ENCODE results near the gene HNRNPA0.

HNRNPA0 gene

DNA sequence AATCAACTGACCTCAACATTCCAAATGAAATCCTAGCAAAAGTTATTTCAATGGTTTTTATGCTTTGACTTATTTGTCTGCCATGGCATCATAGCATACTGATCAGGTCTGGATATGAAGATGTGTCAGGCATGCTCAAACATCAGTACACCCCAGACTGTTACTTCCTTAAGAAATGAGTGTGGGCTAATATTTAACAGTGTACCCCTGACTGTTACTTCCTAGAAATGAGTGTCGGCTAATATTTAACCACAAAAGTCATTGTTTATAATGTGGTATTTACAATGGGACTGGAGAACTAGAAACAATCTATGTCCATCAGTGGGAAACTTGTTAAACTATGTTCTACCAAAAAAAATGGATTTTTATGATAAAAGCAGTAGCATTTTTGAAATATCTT is 38.1 kb upstream of the HNRNPA0 start:
- no peak for TF ChIP-seq TCF12 (IDR thresholded peaks at IDR 0.05; ENCODE audit: low read depth)
- TF ChIP-seq, protein P1, sequence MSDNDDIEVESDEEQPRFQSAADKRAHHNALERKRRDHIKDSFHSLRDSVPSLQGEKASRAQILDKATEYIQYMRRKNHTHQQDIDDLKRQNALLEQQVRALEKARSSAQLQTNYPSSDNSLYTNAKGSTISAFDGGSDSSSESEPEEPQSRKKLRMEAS (IDR thresholded peaks at IDR 0.05) = no peak
- TF ChIP-seq CEBPB (IDR thresholded peaks at IDR 0.05) = no peak

DNA sequence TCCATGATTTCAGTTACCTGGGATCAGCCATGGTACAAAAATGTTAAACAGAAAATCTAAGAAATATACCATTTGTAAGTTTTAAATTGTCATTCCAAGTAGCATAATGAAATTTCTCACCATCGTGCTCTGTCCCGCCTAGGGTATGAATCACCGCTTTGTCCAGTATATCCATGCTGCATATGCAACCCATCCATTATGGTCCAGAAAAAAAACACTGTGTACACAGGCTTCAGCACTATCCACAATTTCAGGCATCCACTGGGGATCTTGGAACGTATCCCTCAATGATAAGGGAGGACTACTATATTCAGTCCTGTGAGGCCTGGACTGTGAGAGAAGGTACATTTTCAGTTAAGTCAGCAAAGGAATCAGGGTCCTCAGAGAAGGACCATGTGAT is 37.6 kb upstream of the HNRNPA0 start:
- TF ChIP-seq ZBTB7A (IDR thresholded peaks at IDR 0.05; ENCODE audit: low read depth) (no peak), FOXM1 (IDR thresholded peaks at IDR 0.05; ENCODE audit: borderline replicate concordance, low read depth) (no peak), EGR1 (IDR thresholded peaks at IDR 0.05) (no peak), YY1 (IDR thresholded peaks at IDR 0.05; ENCODE audit: low read depth) (no peak), TAF1 (IDR thresholded peaks at IDR 0.05; ENCODE audit: low read depth) (no peak), EP300 (IDR thresholded peaks at IDR 0.05; ENCODE audit: borderline replicate concordance) (no peak), CREB1 (IDR thresholded peaks at IDR 0.05; ENCODE audit: low read depth) (no peak), NFIC (IDR thresholded peaks at IDR 0.05) (no peak), RAD21 (IDR thresholded peaks at IDR 0.05; ENCODE audit: low read depth) (no peak)
- TF ChIP-seq, protein P2, sequence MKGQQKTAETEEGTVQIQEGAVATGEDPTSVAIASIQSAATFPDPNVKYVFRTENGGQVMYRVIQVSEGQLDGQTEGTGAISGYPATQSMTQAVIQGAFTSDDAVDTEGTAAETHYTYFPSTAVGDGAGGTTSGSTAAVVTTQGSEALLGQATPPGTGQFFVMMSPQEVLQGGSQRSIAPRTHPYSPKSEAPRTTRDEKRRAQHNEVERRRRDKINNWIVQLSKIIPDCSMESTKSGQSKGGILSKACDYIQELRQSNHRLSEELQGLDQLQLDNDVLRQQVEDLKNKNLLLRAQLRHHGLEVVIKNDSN (IDR thresholded peaks at IDR 0.05) = no peak
- TF ChIP-seq, protein P1 (IDR thresholded peaks at IDR 0.05) = no peak
- TF ChIP-seq, protein P3, sequence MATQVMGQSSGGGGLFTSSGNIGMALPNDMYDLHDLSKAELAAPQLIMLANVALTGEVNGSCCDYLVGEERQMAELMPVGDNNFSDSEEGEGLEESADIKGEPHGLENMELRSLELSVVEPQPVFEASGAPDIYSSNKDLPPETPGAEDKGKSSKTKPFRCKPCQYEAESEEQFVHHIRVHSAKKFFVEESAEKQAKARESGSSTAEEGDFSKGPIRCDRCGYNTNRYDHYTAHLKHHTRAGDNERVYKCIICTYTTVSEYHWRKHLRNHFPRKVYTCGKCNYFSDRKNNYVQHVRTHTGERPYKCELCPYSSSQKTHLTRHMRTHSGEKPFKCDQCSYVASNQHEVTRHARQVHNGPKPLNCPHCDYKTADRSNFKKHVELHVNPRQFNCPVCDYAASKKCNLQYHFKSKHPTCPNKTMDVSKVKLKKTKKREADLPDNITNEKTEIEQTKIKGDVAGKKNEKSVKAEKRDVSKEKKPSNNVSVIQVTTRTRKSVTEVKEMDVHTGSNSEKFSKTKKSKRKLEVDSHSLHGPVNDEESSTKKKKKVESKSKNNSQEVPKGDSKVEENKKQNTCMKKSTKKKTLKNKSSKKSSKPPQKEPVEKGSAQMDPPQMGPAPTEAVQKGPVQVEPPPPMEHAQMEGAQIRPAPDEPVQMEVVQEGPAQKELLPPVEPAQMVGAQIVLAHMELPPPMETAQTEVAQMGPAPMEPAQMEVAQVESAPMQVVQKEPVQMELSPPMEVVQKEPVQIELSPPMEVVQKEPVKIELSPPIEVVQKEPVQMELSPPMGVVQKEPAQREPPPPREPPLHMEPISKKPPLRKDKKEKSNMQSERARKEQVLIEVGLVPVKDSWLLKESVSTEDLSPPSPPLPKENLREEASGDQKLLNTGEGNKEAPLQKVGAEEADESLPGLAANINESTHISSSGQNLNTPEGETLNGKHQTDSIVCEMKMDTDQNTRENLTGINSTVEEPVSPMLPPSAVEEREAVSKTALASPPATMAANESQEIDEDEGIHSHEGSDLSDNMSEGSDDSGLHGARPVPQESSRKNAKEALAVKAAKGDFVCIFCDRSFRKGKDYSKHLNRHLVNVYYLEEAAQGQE (IDR thresholded peaks at IDR 0.05; ENCODE audit: low read depth) = no peak

DNA sequence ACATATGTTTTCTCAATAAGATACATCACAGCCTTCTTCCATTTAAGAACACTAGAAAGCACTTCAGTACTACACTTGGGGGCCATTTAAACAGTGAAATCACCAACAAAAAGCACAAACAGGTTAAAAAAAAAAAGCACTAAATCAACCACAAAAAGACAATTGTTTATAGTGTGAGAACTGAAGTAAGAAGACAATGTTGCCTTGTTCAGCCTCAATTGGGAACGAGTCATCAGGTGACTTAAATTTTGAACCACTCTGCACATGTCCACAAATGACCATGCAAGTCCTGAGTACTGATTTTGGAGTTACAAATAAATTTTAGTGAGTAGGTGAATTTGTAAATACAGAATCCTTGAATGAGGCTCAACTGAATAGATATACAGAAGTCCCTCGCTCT is 37.2 kb upstream of the HNRNPA0 start:
- TF ChIP-seq TAF1 (IDR thresholded peaks at IDR 0.05; ENCODE audit: low read depth) (no peak), NFIC (IDR thresholded peaks at IDR 0.05) (no peak), TCF12 (IDR thresholded peaks at IDR 0.05; ENCODE audit: low read depth) (no peak), ZBTB7A (IDR thresholded peaks at IDR 0.05; ENCODE audit: low read depth) (no peak), CREB1 (IDR thresholded peaks at IDR 0.05; ENCODE audit: low read depth) (no peak), EGR1 (IDR thresholded peaks at IDR 0.05) (no peak), EP300 (IDR thresholded peaks at IDR 0.05; ENCODE audit: borderline replicate concordance) (no peak)
- TF ChIP-seq, protein P1 (IDR thresholded peaks at IDR 0.05) = no peak

DNA sequence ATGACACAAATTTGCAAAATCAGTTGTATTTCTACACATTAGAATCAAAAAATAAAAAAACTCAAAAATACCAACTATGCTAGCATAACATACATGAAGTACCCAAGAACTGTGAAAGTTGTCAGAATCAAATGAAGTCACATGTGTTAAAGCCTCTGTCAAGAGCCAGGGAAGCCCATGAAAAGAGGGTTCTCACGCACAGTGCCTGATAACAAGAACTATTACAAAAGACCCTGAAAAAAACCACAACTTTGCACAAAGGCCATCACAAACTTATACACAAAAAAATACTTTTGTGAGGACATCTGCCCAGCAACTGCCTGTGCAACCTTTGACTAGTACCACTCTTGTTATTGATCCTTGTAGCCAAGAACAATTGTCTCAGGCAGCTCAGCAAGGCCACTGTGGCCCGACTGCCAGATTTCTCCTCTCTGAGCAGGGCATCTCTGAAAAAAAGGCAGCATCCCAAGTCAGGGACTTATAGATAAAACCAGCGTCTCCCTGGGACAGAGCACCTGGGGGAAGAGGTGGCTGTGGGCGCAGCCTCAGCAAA is 28.9 kb upstream of the HNRNPA0 start:
- no peak for TF ChIP-seq EGR1 (IDR thresholded peaks at IDR 0.05)
- TF ChIP-seq ZBTB7A (IDR thresholded peaks at IDR 0.05; ENCODE audit: low read depth) = no peak
- no peak for TF ChIP-seq YY1 (IDR thresholded peaks at IDR 0.05; ENCODE audit: low read depth)
- TF ChIP-seq, protein P2 (IDR thresholded peaks at IDR 0.05) = no peak
- TF ChIP-seq RAD21 (IDR thresholded peaks at IDR 0.05; ENCODE audit: low read depth) = no peak
- no peak for TF ChIP-seq TEAD4 (IDR thresholded peaks at IDR 0.05)
- TF ChIP-seq FOXM1 (IDR thresholded peaks at IDR 0.05; ENCODE audit: borderline replicate concordance, low read depth) = no peak
- TF ChIP-seq CEBPB (IDR thresholded peaks at IDR 0.05) = no peak
- TF ChIP-seq TCF12 (IDR thresholded peaks at IDR 0.05; ENCODE audit: low read depth) = no peak
- TF ChIP-seq, protein P3 (IDR thresholded peaks at IDR 0.05; ENCODE audit: low read depth) = no peak
- no peak for TF ChIP-seq TAF1 (IDR thresholded peaks at IDR 0.05; ENCODE audit: low read depth)
- no peak for TF ChIP-seq NFIC (IDR thresholded peaks at IDR 0.05)
- TF ChIP-seq, protein P1 (IDR thresholded peaks at IDR 0.05) = no peak
- TF ChIP-seq CREB1 (IDR thresholded peaks at IDR 0.05; ENCODE audit: low read depth) = no peak
- no peak for TF ChIP-seq EP300 (IDR thresholded peaks at IDR 0.05; ENCODE audit: borderline replicate concordance)

DNA sequence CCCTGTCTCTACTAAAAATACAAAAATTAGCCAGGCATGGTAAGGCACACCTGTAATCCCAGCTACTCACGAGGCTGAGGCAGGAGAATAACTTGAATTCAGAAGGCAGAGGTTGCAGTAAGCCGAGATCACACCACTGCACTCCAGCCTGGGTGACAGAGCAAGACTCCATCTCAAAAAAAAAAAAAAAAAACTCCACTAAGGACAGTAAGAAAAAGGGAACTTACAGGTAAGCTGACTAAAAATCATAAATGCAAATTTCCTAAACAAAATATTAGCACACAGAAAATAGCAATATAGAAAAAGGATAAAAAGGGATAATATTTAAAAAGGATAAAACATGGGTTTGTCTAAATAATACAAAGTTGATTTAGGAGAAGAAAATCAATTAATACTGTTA is 27.9 kb upstream of the HNRNPA0 start:
- TF ChIP-seq NFIC (IDR thresholded peaks at IDR 0.05) = no peak
- TF ChIP-seq, protein P1 (IDR thresholded peaks at IDR 0.05) = no peak
- no peak for TF ChIP-seq CREB1 (IDR thresholded peaks at IDR 0.05; ENCODE audit: low read depth)
- TF ChIP-seq, protein P3 (IDR thresholded peaks at IDR 0.05; ENCODE audit: low read depth) = no peak
- no peak for TF ChIP-seq YY1 (IDR thresholded peaks at IDR 0.05; ENCODE audit: low read depth)
- TF ChIP-seq EGR1 (IDR thresholded peaks at IDR 0.05) = no peak
- no peak for TF ChIP-seq TEAD4 (IDR thresholded peaks at IDR 0.05)
- no peak for TF ChIP-seq FOXM1 (IDR thresholded peaks at IDR 0.05; ENCODE audit: borderline replicate concordance, low read depth)
- TF ChIP-seq ZBTB7A (IDR thresholded peaks at IDR 0.05; ENCODE audit: low read depth) = no peak
- TF ChIP-seq, protein P2 (IDR thresholded peaks at IDR 0.05) = no peak
- TF ChIP-seq CEBPB (IDR thresholded peaks at IDR 0.05) = no peak
